ENCODE data around the gene LPO.

GRCh38 chr17:58271216-58271931 lies 33.0 kb downstream of the LPO start:
- TF ChIP-seq EZH2phosphoT487 (IDR thresholded peaks at IDR 0.05; ENCODE audit: borderline replicate concordance, low read length) (no peak), CTCF (IDR thresholded peaks at IDR 0.05; ENCODE audit: low read depth, low read length, poor library complexity, severe bottlenecking) (no peak)
